Adipocyte (in vitro differentiated cells): Measurements from ENCODE around the gene RAMP1.
"Not testable (repeated sequence)": the region's sequence is repeated elsewhere in the genome, so short reads cannot be mapped to it uniquely, and the experiment has no call there.

Experiments
- DNase-seq: peaks from one replicate; pipeline ENCODE4 v3.0.0-alpha.2; 2015; ENCODE audit warnings: low read depth
- H3K27me3 ChIP-seq: replicated peaks from 2 replicates; pipeline ENCODE4 v1.7.0; 2013; ENCODE audit warnings: mild to moderate bottlenecking, low read length, moderate library complexity; ENCODE audit not compliant: control insufficient read depth, insufficient read depth
- H3K36me3 ChIP-seq: 2 replicates; pipeline ENCODE4 v1.7.0; 2013; ENCODE audit warnings: low read length, mild to moderate bottlenecking, moderate library complexity; ENCODE audit not compliant: control insufficient read depth, insufficient read depth, severe bottlenecking
- H3K4me1 ChIP-seq: 2 replicates; pipeline ENCODE4 v1.7.0; 2013; ENCODE audit warnings: mild to moderate bottlenecking, low read length, moderate library complexity; ENCODE audit not compliant: control insufficient read depth, insufficient read depth
- H3K4me3 ChIP-seq: 2 replicates; pipeline ENCODE4 v1.7.0; 2013; ENCODE audit warnings: mild to moderate bottlenecking, low read length, moderate library complexity
- H3K9ac ChIP-seq: 2 replicates; pipeline ENCODE4 v1.7.0; 2013; ENCODE audit warnings: mild to moderate bottlenecking, low read length, moderate library complexity
- H3K9me3 ChIP-seq: 2 replicates; pipeline ENCODE4 v1.7.0; 2013; ENCODE audit warnings: mild to moderate bottlenecking, low read length, moderate library complexity; ENCODE audit not compliant: control insufficient read depth

RAMP1 gene

GRCh38 chr2:237944302-237944701, 84.9 kb downstream of the RAMP1 start:
- Histone ChIP-seq H3K36me3 (no peaks in the 10 kb centered on the region), H3K4me1 (no peaks in the 10 kb centered on the region), H3K27me3 (peaks cover 3% of the 10 kb centered on the region), H3K4me3 (no peak overlapping the region), H3K9me3 (peaks cover 10% of the 10 kb centered on the region), H3K9ac (no peak overlapping the region)
- no peak for DNase-seq

- H3K9ac ChIP-seq: no peak overlapping the region
- no peak overlapping the region for H3K4me3 ChIP-seq
- H3K9me3 ChIP-seq: peaks cover 10% of the 10 kb centered on the region
- no peaks in the 10 kb centered on the region for H3K36me3 ChIP-seq
- no peak for DNase-seq
- H3K4me1 ChIP-seq: no peaks in the 10 kb centered on the region
- H3K27me3 ChIP-seq: peaks cover 3% of the 10 kb centered on the region
Observed at GRCh38 chr2:237946423-237946822, 87.0 kb downstream of the RAMP1 start.

GRCh38 chr2:237951354-237951753, 91.9 kb downstream of the RAMP1 start:
- not testable (repeated sequence) for H3K9ac ChIP-seq, H3K4me3 ChIP-seq, DNase-seq, H3K36me3 ChIP-seq, H3K4me1 ChIP-seq, H3K9me3 ChIP-seq
- H3K27me3 ChIP-seq: peaks cover 13% of the 10 kb centered on the region

GRCh38 chr2:237951878-237952277, 92.5 kb downstream of the RAMP1 start:
- Histone ChIP-seq H3K4me3 (no peak overlapping the region), H3K9me3 (no peaks in the 10 kb centered on the region), H3K9ac (no peak overlapping the region), H3K27me3 (peaks cover 13% of the 10 kb centered on the region), H3K4me1 (no peaks in the 10 kb centered on the region), H3K36me3 (no peaks in the 10 kb centered on the region)
- no peak for DNase-seq

GRCh38 chr2:237952851-237953250, 93.4 kb downstream of the RAMP1 start:
- no peak overlapping the region for H3K4me3 ChIP-seq
- H3K36me3 ChIP-seq: no peaks in the 10 kb centered on the region
- H3K27me3 ChIP-seq: peaks cover 13% of the 10 kb centered on the region
- H3K4me1 ChIP-seq: no peaks in the 10 kb centered on the region
- no peak for DNase-seq
- H3K9me3 ChIP-seq: no peaks in the 10 kb centered on the region
- no peak overlapping the region for H3K9ac ChIP-seq

- peak; percentile 42 for DNase-seq
- H3K27me3 ChIP-seq: peaks cover 13% of the 10 kb centered on the region
- peak overlapping the region; percentile 50 for H3K4me3 ChIP-seq
- no peaks in the 10 kb centered on the region for H3K4me1 ChIP-seq
- H3K36me3 ChIP-seq: no peaks in the 10 kb centered on the region
- H3K9me3 ChIP-seq: no peaks in the 10 kb centered on the region
- no peak overlapping the region for H3K9ac ChIP-seq
Observed at GRCh38 chr2:237955640-237956401, 96.4 kb downstream of the RAMP1 start.

GRCh38 chr2:237956402-237956736, 96.9 kb downstream of the RAMP1 start:
- Histone ChIP-seq H3K9me3 (peaks cover 2% of the 10 kb centered on the region), H3K4me3 (peak overlapping the region; percentile 50), H3K36me3 (no peaks in the 10 kb centered on the region), H3K27me3 (peaks cover 13% of the 10 kb centered on the region), H3K9ac (no peak overlapping the region), H3K4me1 (no peaks in the 10 kb centered on the region)
- no peak for DNase-seq

GRCh38 chr2:237961637-237962036, 102.2 kb downstream of the RAMP1 start:
- no peaks in the 10 kb centered on the region for H3K27me3 ChIP-seq
- H3K4me3 ChIP-seq: no peak overlapping the region
- no peaks in the 10 kb centered on the region for H3K36me3 ChIP-seq
- H3K9me3 ChIP-seq: peaks cover 20% of the 10 kb centered on the region
- peaks cover 10% of the 10 kb centered on the region for H3K4me1 ChIP-seq
- H3K9ac ChIP-seq: no peak overlapping the region
- DNase-seq: no peak
